GM12878 (cell line): ENCODE data around the gene BCAT1. TPM values are rescaled to one million over a fixed set of nuclear protein-coding genes. Genes with fewer than 3 reads are reported as not detected.

Experiments
- ATAC-seq: fragments of 200-7000 bp; cut with Tn5 transposase; 3 replicates; pipeline ENCODE4 v1.9.1; 2020; ENCODE audit warnings: mild to moderate bottlenecking, moderate library complexity
- BruUV-seq: library from RNA; stranded (reverse); fragments of 400-500 nt; replicated peaks from 2 replicates; lab custom pipeline; 2021; lab: Mats Ljungman, UMichigan
- CTCF ChIA-PET: fragments of 300-600 bp; sonication (Branson Sonifier 250); formaldehyde crosslinking; extraction: SDS; loops from one replicate; lab custom pipeline; 2021; ENCODE audit warnings: inconsistent platforms; lab: Yijun Ruan, JAX
- POLR2A ChIA-PET: fragments of 350-600 bp; formaldehyde crosslinking; extraction: SDS; loops from one replicate; lab custom pipeline; 2021; ENCODE audit warnings: inconsistent platforms; lab: Charles Lee
- RAD21 ChIA-PET: fragments of 300-600 bp; sonication (Branson Sonifier 250); formaldehyde crosslinking; loops from one replicate; lab custom pipeline; 2023; ENCODE audit warnings: antibody characterized with exemption; ENCODE audit not compliant: unreplicated experiment; lab: Charles Lee
- SMC1A ChIA-PET: fragments of 300-600 bp; sonication (Branson Sonifier 250); formaldehyde crosslinking; loops from one replicate; lab custom pipeline; 2023; ENCODE audit not compliant: unreplicated experiment, uncharacterized antibody; lab: Charles Lee
- DNase-seq: peaks from one replicate; pipeline ENCODE4 v3.0.0-alpha.2; 2011; ENCODE audit warnings: low read depth, low spot score
- FAIRE-seq: peaks from 3 replicates; lab custom pipeline; 2011; peaks lifted over from hg19 to GRCh38; lab: Jason Lieb, UNC
- H2AFZ ChIP-seq: 2 replicates; pipeline ENCODE4 v1.6.0; 2011; ENCODE audit warnings: low read depth, low read length, control low read depth; ENCODE audit not compliant: control insufficient read depth
- H3K27ac ChIP-seq: 2 replicates; pipeline ENCODE4 v1.5.1; 2011; ENCODE audit warnings: control low read depth; ENCODE audit not compliant: control insufficient read depth, insufficient read depth
- H3K27me3 ChIP-seq, 2 experiments: replicated peaks in 1 of 2; 2 replicates each; pipeline versions ENCODE4 v1.6.0 to v1.6.1; 2011; ENCODE audit warnings: low read length in 1 of 2; ENCODE audit not compliant: control insufficient read depth in 2 of 2, insufficient read depth in 2 of 2
- H3K36me3 ChIP-seq, 2 experiments: 2 replicates each; pipeline ENCODE4 v1.5.1; 2011; ENCODE audit warnings: low read length in 1 of 2; ENCODE audit not compliant: control insufficient read depth in 2 of 2, insufficient read depth in 2 of 2
- H3K4me1 ChIP-seq: 2 replicates; pipeline ENCODE4 v1.6.1; 2011; ENCODE audit warnings: mild to moderate bottlenecking, low read length, moderate library complexity, mixed read lengths; ENCODE audit not compliant: control insufficient read depth, insufficient read depth
- H3K4me2 ChIP-seq: 2 replicates; pipeline ENCODE4 v1.6.0; 2011; ENCODE audit warnings: control low read depth; ENCODE audit not compliant: control insufficient read depth, insufficient read depth
- H3K4me3 ChIP-seq: fragments of 200-600 bp; sonication (generic); 2 replicates; pipeline ENCODE4 v1.5.1; 2016
- H3K79me2 ChIP-seq: 2 replicates; pipeline ENCODE4 v1.6.0; 2011; ENCODE audit warnings: low read length; ENCODE audit not compliant: control insufficient read depth, insufficient read depth
- H3K9ac ChIP-seq: 2 replicates; pipeline ENCODE4 v1.8.0; 2011; ENCODE audit warnings: low read length, control low read depth, mixed read lengths; ENCODE audit not compliant: control insufficient read depth, insufficient read depth
- H3K9me3 ChIP-seq: replicated peaks from 3 replicates; pipeline ENCODE4 v1.5.1; 2011; ENCODE audit warnings: mild to moderate bottlenecking, low read length; ENCODE audit not compliant: control insufficient read depth, insufficient read depth
- H4K20me1 ChIP-seq: 2 replicates; pipeline ENCODE4 v1.6.0; 2011; ENCODE audit not compliant: control insufficient read depth, insufficient read depth
- BHLHE40 ChIP-seq, 2 experiments: fragments of 450-650 bp in 1 of 2; IDR thresholded peaks; 2 replicates each; pipeline ENCODE4 v1.6.1; 2011 to 2017; ENCODE audit warnings: low read depth in 2 of 2, borderline replicate concordance in 1 of 2, improper control_type of control experiment in 1 of 2, low read length in 1 of 2, mild to moderate bottlenecking in 1 of 2
- ESRRA ChIP-seq: IDR thresholded peaks from 2 replicates; pipeline ENCODE4 v1.6.1; 2012; ENCODE audit warnings: mild to moderate bottlenecking, low read length, improper control_type of control experiment
- MEF2A ChIP-seq: IDR thresholded peaks from 2 replicates; pipeline ENCODE4 v1.6.1; 2011; ENCODE audit warnings: low read depth, mild to moderate bottlenecking, low read length, moderate library complexity; ENCODE audit not compliant: insufficient read depth
- RCOR1 ChIP-seq: conservative IDR thresholded peaks from 2 replicates; pipeline ENCODE4 v1.6.1; 2012; ENCODE audit warnings: low read depth, low read length, improper control_type of control experiment
- SIX5 ChIP-seq: IDR thresholded peaks from 2 replicates; pipeline ENCODE4 v1.6.1; 2011; ENCODE audit warnings: mild to moderate bottlenecking, low read depth, low read length, moderate library complexity; ENCODE audit not compliant: severe bottlenecking
- SMC3 ChIP-seq: IDR thresholded peaks from 2 replicates; pipeline ENCODE4 v1.6.1; 2011; ENCODE audit warnings: low read length, improper control_type of control experiment, borderline replicate concordance
- TCF12 ChIP-seq: IDR thresholded peaks from 2 replicates; pipeline ENCODE4 v1.6.1; 2011; ENCODE audit warnings: low read depth, mild to moderate bottlenecking, low read length
- WGBS: methylation state at CpG from one replicate; pipeline ENCODE4 v1.1.6; 2016; ENCODE audit warnings: low lambda C conversion rate; ENCODE audit not compliant: insufficient replicate concordance, insufficient coverage; ENCODE audit errors: missing lambda C conversion rate; 5-methylcytosine and 5-hydroxymethylcytosine counted together
- in situ Hi-C: fragments of 300-500 bp; cut with MboI; formaldehyde crosslinking; loops from 9 replicates; pipeline ENCODE4 v1.14.3; 2018; ENCODE audit warnings: mixed read lengths
- intact Hi-C: fragments of 100-400 bp; cut with micrococcal nuclease; formaldehyde crosslinking; loops from one replicate; pipeline ENCODE4 v1.14.2; 2022; ENCODE audit not compliant: unreplicated experiment
- polyA plus RNA-seq, 11 experiments: library from polyadenylated mRNA; depleted of rRNA in 4 of 11; unstranded in 6 of 11; stranded (reverse) in 5 of 11; fragments of >200 nt; fragmentation: Nextera tagmentation in 4 of 11; fragmentation: Illumina TruSeq in 1 of 11; extraction: Ambion mirVana in 4 of 11; extraction: Trizol in 1 of 11; gene quantifications; 1 replicate in 1 of 11; 2 replicates in 10 of 11; pipeline versions ENCODE4 v1.2.1 to v1.2.3, GENCODE V29; 2011 to 2016; ENCODE audit warnings: inconsistent platforms in 2 of 11, missing spikeins in 2 of 11, low read depth in 1 of 11
- total RNA-seq, 4 experiments: library from RNA; depleted of rRNA in 3 of 4; stranded (reverse); fragments of >200 nt in 3 of 4; fragmentation: Illumina TruSeq in 1 of 4; extraction: Trizol in 1 of 4; gene quantifications; 2 replicates each; pipeline versions ENCODE4 v1.2.1 to v1.2.3, GENCODE V29; 2013 to 2021

Gene BCAT1
- total and polyA plus RNA-seq, 10 of the 15 experiments (the other 5 are each of a cell fraction or from before 2014, with no cell fraction given): 26.2 to 187 (median 81.9) TPM

DNA sequence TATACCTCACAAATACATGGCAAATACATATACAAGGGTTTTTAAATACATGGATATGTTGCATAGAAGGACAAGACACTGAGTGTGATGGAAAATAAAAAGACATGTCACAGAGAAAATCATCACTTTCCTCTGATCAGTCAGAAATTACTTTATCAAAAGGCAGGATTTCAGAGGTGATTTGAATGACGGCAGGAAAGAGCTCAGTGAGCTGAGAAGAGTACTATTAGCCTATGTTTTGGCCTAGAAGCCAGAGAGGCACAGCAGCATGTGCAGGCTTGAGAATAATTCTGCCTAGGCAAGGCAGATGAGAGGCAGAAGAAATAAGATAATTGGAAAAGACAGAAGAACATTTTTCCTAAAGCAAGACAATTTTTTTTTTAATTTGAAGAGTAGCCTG, 94.9 kb downstream of the BCAT1 start:
- POLR2A ChIA-PET: interaction anchor here (0.8 kb wide), 1 partner anchor 47 kb away, joined by 4 read pairs; no protein-coding TSS in a partner anchor
- Histone ChIP-seq H2AFZ (no peak overlapping the region), H3K4me3 (no peak overlapping the region), H3K4me1 (no peaks in the 10 kb centered on the region), H3K27me3 (no peaks in the 10 kb centered on the region), H3K79me2 (no peaks in the 10 kb centered on the region), H4K20me1 (no peaks in the 10 kb centered on the region), H3K27ac (no peak overlapping the region), H3K9me3 (no peaks in the 10 kb centered on the region; the same call in 2 of the 3 replicates), H3K36me3 (peaks cover 0 to 2% of the 10 kb centered on the region in 2 experiments; a peak in 2 of 4 replicates), H3K9ac (no peak overlapping the region), H3K4me2 (no peak overlapping the region)
- intact Hi-C loops (no loop called here), in situ Hi-C loops (loop anchor here (5.0 kb wide), 1 partner anchor 278 kb away; no protein-coding TSS in a partner anchor)
- SMC1A ChIA-PET: interaction anchor here (0.6 to 6.4 kb wide), 19 partner anchors 8 to 547 kb away, joined by 3 to 41 read pairs (median 4); partner anchors contain the start of gene BCAT1
- 100% methylated on average over 1 of the region's 1 CpG for WGBS
- BruUV-seq: no TSS peak
- RAD21 ChIA-PET: interaction anchor here (0.5 to 3.7 kb wide), 7 partner anchors 13 to 278 kb away, joined by 3 to 13 read pairs (median 3); no protein-coding TSS in a partner anchor
- ATAC-seq (no peak), FAIRE-seq (no peak), DNase-seq (no peak)
- TF ChIP-seq SMC3 (no peak), TCF12 (no peak), RCOR1 (no peak), MEF2A (no peak), ESRRA (no peak)
- CTCF ChIA-PET: interaction anchor here (0.7 to 5.6 kb wide), 15 partner anchors 7 to 330 kb away, joined by 3 to 41 read pairs (median 6); no protein-coding TSS in a partner anchor

DNA sequence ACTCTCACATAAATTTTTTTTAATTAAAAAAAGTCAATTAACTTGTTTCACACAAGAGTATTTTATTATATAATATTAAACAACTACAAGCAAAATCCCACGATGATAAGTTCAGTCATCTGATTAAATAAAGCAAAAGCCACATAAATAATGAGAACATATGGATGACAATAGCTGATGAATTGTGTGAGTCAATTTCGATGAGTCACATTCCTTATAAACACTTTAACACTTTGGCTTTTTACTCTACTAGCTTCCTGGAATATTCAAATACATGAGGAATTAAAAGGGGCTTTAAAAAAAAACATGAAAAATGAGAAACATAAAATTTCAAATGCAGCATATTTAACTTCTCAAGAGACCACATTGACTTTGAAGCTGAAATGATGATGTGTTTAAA, 95.3 kb downstream of the BCAT1 start:
- ChIA-PET SMC1A (interaction anchor here (0.6 to 6.4 kb wide), 18 partner anchors 9 to 546 kb away, joined by 3 to 41 read pairs (median 4); partner anchors contain the start of gene BCAT1), POLR2A (interaction anchor here (0.6 to 0.8 kb wide), 2 partner anchors 47 to 239 kb away, joined by 4 to 6 read pairs; no protein-coding TSS in a partner anchor)
- ATAC-seq: no peak
- H4K20me1 ChIP-seq: no peaks in the 10 kb centered on the region
- no peaks in the 10 kb centered on the region for H3K27me3 ChIP-seq
- H3K4me3 ChIP-seq: no peak overlapping the region
- intact Hi-C loops: loop anchor here (2.0 kb wide), 1 partner anchor 49 kb away; no protein-coding TSS in a partner anchor
- H3K4me1 ChIP-seq: no peaks in the 10 kb centered on the region
- H3K9ac ChIP-seq: no peak overlapping the region
- H3K36me3 ChIP-seq: peaks cover 0 to 2% of the 10 kb centered on the region in 2 experiments; a peak in 2 of 4 replicates
- FAIRE-seq: no peak
- TF ChIP-seq BHLHE40 (IDR thresholded peaks at IDR 0.05; ENCODE audit: borderline replicate concordance in 1 of 2, low read depth in 2 of 2, low read length in 1 of 2) (no peak), SIX5 (no peak)
- TF ChIP-seq, all 136 proteins: peak for 0
- Histone ChIP-seq H3K4me2 (no peak overlapping the region), H3K79me2 (no peaks in the 10 kb centered on the region), H3K9me3 (no peaks in the 10 kb centered on the region; the same call in 2 of the 3 replicates), H3K27ac (no peak overlapping the region), H2AFZ (no peak overlapping the region)
- BruUV-seq: no TSS peak
- DNase-seq: no peak
- in situ Hi-C loops: loop anchor here (5.0 kb wide), 1 partner anchor 279 kb away; no protein-coding TSS in a partner anchor
- ChIA-PET CTCF (interaction anchor here (0.7 to 5.6 kb wide), 20 partner anchors 8 to 331 kb away, joined by 3 to 41 read pairs (median 5); no protein-coding TSS in a partner anchor), RAD21 (interaction anchor here (0.5 to 3.7 kb wide), 5 partner anchors 14 to 279 kb away, joined by 3 to 13 read pairs (median 3); no protein-coding TSS in a partner anchor)
- WGBS: 98% methylated on average over 2 of the region's 2 CpGs
